ENCODE results near the gene RIC8A. TPM values are rescaled to one million over a fixed set of nuclear protein-coding genes. Genes with fewer than 3 reads are reported as not detected.
"Not testable (repeated sequence)": the region's sequence is repeated elsewhere in the genome, so short reads cannot be mapped to it uniquely, and the experiment has no call there.

Gene RIC8A
- total RNA-seq, 1 experiment from 2014 or later = 129 TPM

DNA sequence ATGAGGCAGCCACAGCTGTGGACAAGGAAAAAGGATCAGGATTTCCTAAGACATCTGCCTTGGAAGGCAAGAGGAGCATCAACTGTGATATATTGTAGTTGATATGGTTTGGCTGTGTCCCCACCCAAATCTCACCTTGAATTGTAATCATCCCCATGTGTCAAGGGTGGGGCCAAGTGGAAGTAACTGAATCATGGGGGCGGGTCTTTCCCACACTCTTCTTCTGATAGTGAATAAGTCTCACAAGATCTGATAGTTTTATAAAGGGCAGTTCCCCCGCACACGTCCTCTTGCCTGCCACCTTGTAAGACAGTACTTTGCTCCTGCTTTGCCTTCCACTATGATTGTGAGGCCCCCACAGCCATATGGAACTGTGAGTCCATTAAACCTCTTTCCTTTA lies 10.2 kb downstream of the RIC8A start:
- H3K4me3 ChIP-seq = no peak overlapping the region
- no peaks in the 10 kb centered on the region for H3K9me3 ChIP-seq (ENCODE audit: insufficient read depth, low read depth)
- no peak for DNase-seq
- intact Hi-C loops (cut with micrococcal nuclease; ENCODE audit: unreplicated experiment) = no loop called here
- no peaks in the 10 kb centered on the region for H3K9me2 ChIP-seq (ENCODE audit: insufficient read depth)
- H3K4me1 ChIP-seq (replicated peaks; ENCODE audit: insufficient read depth) = no peaks in the 10 kb centered on the region
- H4K20me1 ChIP-seq (ENCODE audit: insufficient read depth) = no peaks in the 10 kb centered on the region
- H3K36me3 ChIP-seq (ENCODE audit: low read depth) = no peaks in the 10 kb centered on the region
- no peak overlapping the region for H2AFZ ChIP-seq
- ChIA-PET CTCF (no interaction called here), POLR2A (ENCODE audit: unreplicated experiment) (no interaction called here)
- TF ChIP-seq EZH2 (IDR thresholded peaks at IDR 0.05; ENCODE audit: low read depth) = no peak
- TF ChIP-seq, protein P1, sequence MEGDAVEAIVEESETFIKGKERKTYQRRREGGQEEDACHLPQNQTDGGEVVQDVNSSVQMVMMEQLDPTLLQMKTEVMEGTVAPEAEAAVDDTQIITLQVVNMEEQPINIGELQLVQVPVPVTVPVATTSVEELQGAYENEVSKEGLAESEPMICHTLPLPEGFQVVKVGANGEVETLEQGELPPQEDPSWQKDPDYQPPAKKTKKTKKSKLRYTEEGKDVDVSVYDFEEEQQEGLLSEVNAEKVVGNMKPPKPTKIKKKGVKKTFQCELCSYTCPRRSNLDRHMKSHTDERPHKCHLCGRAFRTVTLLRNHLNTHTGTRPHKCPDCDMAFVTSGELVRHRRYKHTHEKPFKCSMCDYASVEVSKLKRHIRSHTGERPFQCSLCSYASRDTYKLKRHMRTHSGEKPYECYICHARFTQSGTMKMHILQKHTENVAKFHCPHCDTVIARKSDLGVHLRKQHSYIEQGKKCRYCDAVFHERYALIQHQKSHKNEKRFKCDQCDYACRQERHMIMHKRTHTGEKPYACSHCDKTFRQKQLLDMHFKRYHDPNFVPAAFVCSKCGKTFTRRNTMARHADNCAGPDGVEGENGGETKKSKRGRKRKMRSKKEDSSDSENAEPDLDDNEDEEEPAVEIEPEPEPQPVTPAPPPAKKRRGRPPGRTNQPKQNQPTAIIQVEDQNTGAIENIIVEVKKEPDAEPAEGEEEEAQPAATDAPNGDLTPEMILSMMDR (conservative IDR thresholded peaks at IDR 0.05) = no peak
- peaks cover 18% of the 10 kb centered on the region; the same call in 1 of the 2 replicates for H3F3A ChIP-seq (ENCODE audit: insufficient read depth, low read depth)
- H3K27me3 ChIP-seq (ENCODE audit: insufficient read depth, low read depth) = no peaks in the 10 kb centered on the region
- BruUV-seq (replicated peaks) = no TSS peak
- H3K27ac ChIP-seq = no peak overlapping the region
- H3K79me2 ChIP-seq (ENCODE audit: low read depth) = no peaks in the 10 kb centered on the region
- no peak overlapping the region for H3K4me2 ChIP-seq

DNA sequence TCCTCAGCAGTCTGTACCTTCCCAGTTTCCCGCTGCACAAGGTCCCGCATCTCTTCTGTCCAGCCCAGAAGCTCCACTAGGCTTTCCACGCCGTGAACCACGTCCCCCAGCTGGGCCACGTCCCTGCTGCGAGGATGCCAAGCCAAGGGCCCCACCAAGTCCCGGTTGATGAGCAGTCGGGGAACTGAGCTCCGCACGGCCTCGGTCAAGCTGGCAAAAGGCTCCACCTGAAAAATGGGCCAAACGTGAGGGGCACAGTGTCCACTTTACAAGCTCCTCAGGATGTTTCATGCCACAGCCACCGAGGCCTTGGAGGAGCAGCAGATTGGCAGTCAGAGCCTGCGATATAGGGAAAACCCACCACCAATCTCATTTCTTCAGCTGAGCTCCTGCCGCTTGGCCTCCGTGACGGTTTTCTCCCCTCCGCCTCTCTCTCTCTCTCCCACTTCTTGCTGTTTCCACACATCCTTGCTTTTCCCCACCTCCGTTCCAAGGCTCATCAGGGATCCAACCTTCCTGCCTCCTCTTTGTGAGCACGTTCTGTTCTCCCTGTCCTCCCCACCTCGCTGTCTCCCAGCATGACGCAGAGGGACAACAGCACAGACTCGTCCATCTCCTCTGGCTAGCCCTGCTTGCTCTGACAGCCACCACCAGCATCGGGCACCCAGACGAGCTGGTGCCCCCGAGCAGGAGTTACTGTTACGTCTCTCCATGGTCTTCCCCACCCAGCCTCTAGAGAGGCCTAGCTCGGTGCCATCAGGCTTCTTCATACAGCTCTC lies 11.5 kb downstream of the RIC8A start:
- H4K20me1 ChIP-seq (ENCODE audit: insufficient read depth) = no peaks in the 10 kb centered on the region
- peaks cover 18% of the 10 kb centered on the region; the same call in 1 of the 2 replicates for H3F3A ChIP-seq (ENCODE audit: insufficient read depth, low read depth)
- ChIA-PET POLR2A (ENCODE audit: unreplicated experiment) (no interaction called here), CTCF (interaction anchor here (0.6 kb wide), 1 partner anchor 218 kb away, joined by 9 read pairs; no protein-coding TSS in a partner anchor)
- H3K79me2 ChIP-seq (ENCODE audit: low read depth) = no peaks in the 10 kb centered on the region
- H2AFZ ChIP-seq = no peak overlapping the region
- no peaks in the 10 kb centered on the region for H3K9me2 ChIP-seq (ENCODE audit: insufficient read depth)
- no peaks in the 10 kb centered on the region for H3K9me3 ChIP-seq (ENCODE audit: insufficient read depth, low read depth)
- H3K36me3 ChIP-seq (ENCODE audit: low read depth) = no peaks in the 10 kb centered on the region
- no peak for DNase-seq
- TF ChIP-seq, protein P1 (conservative IDR thresholded peaks at IDR 0.05) = no peak
- TF ChIP-seq EZH2 (IDR thresholded peaks at IDR 0.05; ENCODE audit: low read depth) = no peak
- H3K4me1 ChIP-seq (replicated peaks; ENCODE audit: insufficient read depth) = no peaks in the 10 kb centered on the region
- H3K4me3 ChIP-seq = no peak overlapping the region
- H3K4me2 ChIP-seq = no peak overlapping the region
- H3K27me3 ChIP-seq (ENCODE audit: insufficient read depth, low read depth) = no peaks in the 10 kb centered on the region
- no peak overlapping the region for H3K27ac ChIP-seq
- BruUV-seq (replicated peaks) = no TSS peak
- intact Hi-C loops (cut with micrococcal nuclease; ENCODE audit: unreplicated experiment) = no loop called here

DNA sequence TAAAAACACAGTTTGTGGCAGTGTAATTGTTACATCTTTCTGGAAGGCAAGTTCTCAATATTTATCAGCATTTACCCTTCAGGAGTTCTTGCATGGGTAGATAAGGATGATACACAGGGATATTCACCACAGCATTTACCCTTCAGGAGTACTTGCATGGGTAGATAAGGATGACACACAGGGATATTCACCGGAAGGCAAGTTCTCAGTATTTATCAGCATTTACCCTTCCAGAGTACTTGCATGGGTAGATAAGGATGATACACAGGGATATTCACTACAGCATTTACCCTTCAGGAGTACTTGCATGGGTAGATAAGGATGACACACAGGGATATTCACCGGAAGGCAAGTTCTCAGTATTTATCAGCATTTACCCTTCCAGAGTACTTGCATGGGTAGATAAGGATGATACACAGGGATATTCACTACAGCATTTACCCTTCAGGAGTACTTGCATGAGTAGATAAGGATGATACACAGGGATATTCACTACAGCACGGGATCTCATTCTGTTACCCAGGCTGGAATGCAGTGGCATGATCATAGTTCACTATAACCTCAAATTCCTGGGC lies 13.2 kb downstream of the RIC8A start:
- H3F3A ChIP-seq (ENCODE audit: insufficient read depth, low read depth); H3K4me3 ChIP-seq; H3K27me3 ChIP-seq (ENCODE audit: insufficient read depth, low read depth); H3K27ac ChIP-seq; H2AFZ ChIP-seq; H4K20me1 ChIP-seq (ENCODE audit: insufficient read depth); H3K79me2 ChIP-seq (ENCODE audit: low read depth); H3K4me1 ChIP-seq (replicated peaks; ENCODE audit: insufficient read depth); CTCF ChIA-PET; H3K9me3 ChIP-seq (ENCODE audit: insufficient read depth, low read depth); intact Hi-C loops (cut with micrococcal nuclease; ENCODE audit: unreplicated experiment); H3K9me2 ChIP-seq (ENCODE audit: insufficient read depth); DNase-seq; H3K4me2 ChIP-seq; H3K36me3 ChIP-seq (ENCODE audit: low read depth); POLR2A ChIA-PET (ENCODE audit: unreplicated experiment); BruUV-seq (replicated peaks): not testable (repeated sequence)

Measured in PC-9 (cell line).